Smooth muscle cell of the umbilical artery (primary cell): ENCODE results near the gene ZNF500. TPM values are rescaled to one million over a fixed set of nuclear protein-coding genes. Genes with fewer than 3 reads are reported as not detected.

ENCODE experiments used
- total RNA-seq: library from RNA; depleted of rRNA; stranded (reverse); fragments of >200 nt; gene quantifications from 2 replicates; pipeline ENCODE4 v1.2.3, GENCODE V29; 2014

Gene ZNF500
- 9.4 and 9.8 TPM in 2 replicates for total RNA-seq

GRCh38 chr16:4766875-4767628, at the start of gene ZNF500:
TSS of gene ZNF500 (minus strand) at chr16:4767162. CDS start at chr16:4765978, 1,184 bp downstream.

GRCh38 chr16:4801962-4802658, 35.1 kb upstream of the ZNF500 start, which contains the start of gene ROGDI:
TSS of gene ROGDI (minus strand) at chr16:4802633. CDS start at chr16:4802571, 62 bp downstream.

DNA sequence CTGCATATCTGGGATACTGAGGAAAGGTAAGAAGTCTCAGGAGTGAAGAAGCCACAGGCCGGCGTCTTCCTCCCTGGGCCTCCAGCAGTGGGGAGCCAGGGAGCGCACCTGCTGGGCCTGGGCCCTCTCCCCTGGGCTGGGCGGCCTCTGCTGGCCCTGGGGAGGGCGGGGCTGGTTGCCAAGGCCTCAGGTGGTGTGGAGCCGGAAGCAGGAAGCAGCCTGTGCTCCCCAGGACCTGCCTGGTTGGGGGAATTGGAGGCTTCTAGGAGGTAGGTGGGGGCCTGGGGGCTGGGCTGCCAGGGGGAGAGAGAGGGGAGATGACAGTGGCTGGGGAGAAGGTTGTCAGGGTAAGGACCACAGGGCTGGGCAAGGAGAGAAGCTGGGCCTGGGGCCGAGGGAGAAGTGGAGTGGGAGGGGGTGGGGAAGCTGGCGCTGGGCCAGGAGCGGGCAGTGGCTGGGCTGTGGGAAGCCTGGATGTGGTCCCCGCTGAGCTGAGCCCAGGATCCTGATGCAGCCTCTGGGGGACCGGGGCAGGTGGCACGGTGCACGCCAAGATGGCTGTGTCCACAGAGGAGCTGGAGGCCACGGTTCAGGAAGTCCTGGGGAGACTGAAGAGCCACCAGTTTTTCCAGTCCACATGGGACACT, 28.3 kb upstream of the ZNF500 start, which contains the start of gene SMIM22:
Gene SMIM22 (plus strand): TSS at position 189 of the 647 bp plus-strand sequence. CDS start 366 bp downstream, at position 555.

DNA sequence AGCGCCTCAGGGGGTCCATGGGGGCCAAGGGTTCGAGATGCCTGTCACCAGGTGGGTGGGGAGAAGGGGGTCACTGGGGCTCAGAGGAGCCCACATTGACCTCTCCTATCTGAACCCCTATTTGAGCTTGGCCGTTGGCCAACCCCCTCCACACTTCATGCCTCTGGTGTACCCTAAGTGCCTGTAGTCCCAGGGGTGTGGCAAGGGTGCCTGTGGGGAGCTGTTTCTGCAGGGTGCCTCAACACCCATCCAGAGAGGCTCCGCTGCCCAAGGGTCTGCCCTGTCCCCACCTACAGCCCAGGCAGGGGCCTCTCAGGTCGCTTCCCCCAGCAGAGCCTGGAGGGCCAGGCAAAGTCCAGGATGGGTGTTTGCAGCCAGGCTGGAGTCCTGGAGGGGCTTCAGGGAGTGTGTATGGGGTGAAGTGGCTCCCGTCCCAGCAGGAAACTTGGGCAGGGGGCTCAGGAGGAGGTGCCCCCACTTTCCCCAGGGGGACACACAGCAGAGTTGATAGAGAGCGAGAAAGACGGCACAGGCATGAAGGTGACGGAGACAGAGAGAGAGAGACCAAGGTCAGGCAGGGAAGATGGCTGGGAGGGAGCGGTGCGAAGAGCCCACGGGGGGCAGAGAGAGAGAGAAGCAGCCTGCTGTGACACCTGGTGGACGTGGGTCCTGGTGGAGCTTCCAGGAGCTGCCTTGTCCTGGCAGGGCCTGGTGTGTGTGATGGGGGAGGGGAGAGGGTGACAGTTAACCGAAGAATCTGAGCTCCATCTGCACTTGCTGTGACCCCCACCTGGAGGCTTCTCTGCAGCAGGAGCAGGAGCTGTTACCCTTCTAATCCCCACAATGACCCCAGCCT, 20.9 kb upstream of the ZNF500 start, which contains the start of gene SEPTIN12:
Gene SEPTIN12 (minus strand): TSS at position 719 of the 856 bp plus-strand sequence. CDS start 700 bp downstream, at position 19.

DNA sequence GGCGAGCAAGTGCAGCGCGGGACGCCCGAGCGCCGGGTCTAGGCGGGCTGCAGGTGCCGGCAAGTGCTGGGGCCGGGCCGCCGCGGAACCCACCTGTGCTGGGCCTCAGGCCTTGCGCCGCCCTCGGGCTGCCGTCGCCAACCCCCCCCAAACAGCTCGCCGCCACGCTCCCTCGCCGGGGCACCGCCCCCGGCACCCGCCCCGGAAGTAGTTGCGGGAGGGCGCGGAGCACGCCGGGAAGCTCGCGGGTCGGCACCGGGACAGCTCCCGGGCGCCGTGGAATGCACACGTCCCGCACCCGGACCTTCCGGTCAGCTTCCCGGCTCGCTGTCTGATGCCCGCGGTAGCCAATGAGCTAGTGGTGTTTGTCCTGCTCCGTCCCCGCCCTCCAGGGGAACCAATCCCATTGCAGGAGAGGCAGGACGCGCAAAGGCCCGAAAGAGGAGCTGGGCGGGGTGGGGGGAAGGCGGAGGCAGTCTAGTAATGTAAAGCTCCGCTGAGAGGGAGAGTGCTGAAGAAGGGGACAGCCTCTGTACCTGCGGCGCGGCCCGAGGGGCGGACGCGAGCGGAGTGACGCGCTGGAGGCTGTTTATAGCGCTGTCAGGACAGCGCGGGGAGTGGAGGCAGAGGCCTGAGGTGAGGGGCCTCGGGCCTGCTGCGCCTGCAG, 32.8 kb downstream of the ZNF500 start, which contains the start of the genes ANKS3 and DNAAF8:
Gene ANKS3 (minus strand): TSS at position 209 of the 667 bp plus-strand sequence. CDS start 4,122 bp downstream, outside the sequence.
Gene DNAAF8 (plus strand): TSS at position 475 of the 667 bp plus-strand sequence. CDS start 1,978 bp downstream, outside the sequence.

Other genes with a start within 250 kb of the ZNF500 start
- 13.4 and 17.3 TPM in 2 replicates for gene CDIP1, start 228.4 kb downstream of the ZNF500 start, total RNA-seq
- not detected in 2 replicates for gene C16orf96, start 210.8 kb downstream of the ZNF500 start, total RNA-seq
- gene UBALD1, start 152.3 kb downstream of the ZNF500 start, total RNA-seq = 8.3 and 8.6 TPM in 2 replicates
- gene MGRN1, start 142.3 kb downstream of the ZNF500 start, total RNA-seq = 24.1 and 56.4 TPM in 2 replicates
- gene NUDT16L1, start 73.6 kb downstream of the ZNF500 start, total RNA-seq = 26.8 and 31.5 TPM in 2 replicates
- gene ANKS3, start 32.9 kb downstream of the ZNF500 start, total RNA-seq = 32.8 and 33.3 TPM in 2 replicates
- gene DNAAF8, start 32.6 kb downstream of the ZNF500 start, total RNA-seq = 0.83 and 1.2 TPM in 2 replicates
- not detected in 2 replicates for gene SEPTIN12, start 21.2 kb upstream of the ZNF500 start, total RNA-seq
- not detected in 2 replicates for gene SMIM22, start 28.2 kb upstream of the ZNF500 start, total RNA-seq
- 28.5 and 33.3 TPM in 2 replicates for gene ROGDI, start 35.5 kb upstream of the ZNF500 start, total RNA-seq
- 48.1 and 67.9 TPM in 2 replicates for gene GLYR1, start 80.1 kb upstream of the ZNF500 start, total RNA-seq
- gene UBN1, start 80.3 kb upstream of the ZNF500 start, total RNA-seq = 18.1 and 28.7 TPM in 2 replicates
- under 0.01 and 0.05 TPM in 2 replicates for gene PPL, start 170.0 kb upstream of the ZNF500 start, total RNA-seq
- gene SEC14L5, start 191.2 kb upstream of the ZNF500 start, total RNA-seq = under 0.01 TPM in 1 of 2 replicates, not detected in the other